Right ventricle myocardium superior (tissue), 1 donor: ENCODE results near the gene USF2. TPM values are rescaled to one million over a fixed set of nuclear protein-coding genes. Genes with fewer than 3 reads are reported as not detected.
A peak's percentile ranks its signal among the peaks of the same experiment; 100 is the strongest.
"Not testable (repeated sequence)": the region's sequence is repeated elsewhere in the genome, so short reads cannot be mapped to it uniquely, and the experiment has no call there.

Experiments
- ATAC-seq: fragments of 200-7000 bp; cut with Tn5 transposase; one replicate; pipeline ENCODE4 v1.9.1; 2020; ENCODE audit warnings: mild to moderate bottlenecking; ENCODE audit not compliant: poor library complexity
- DNase-seq: peaks from one replicate; pipeline ENCODE4 v3.0.0-alpha.2; 2020
- intact Hi-C: fragments of 100-400 bp; cut with DNase I; formaldehyde crosslinking; loops from one replicate; pipeline ENCODE4 v1.11.2; 2022
- total RNA-seq: library from RNA; stranded (reverse); fragmentation: NEBNext Ultra II Directional; extraction: Animal tissue kit (Norgen Biotek cat#: 25700); gene quantifications from one replicate; pipeline ENCODE4 v1.2.1, GENCODE V29; 2021
- donor health status: DM: no; HTN: yes; CAD: no; lungs with severe emphysema.

Gene USF2
- total RNA-seq, 1 donor from 2014 or later: 141 TPM

- DNase-seq, ATAC-seq, intact Hi-C loops: not testable (repeated sequence)
Measured at GRCh38 chr19:35239597-35239996, 29.2 kb upstream of the USF2 start.

- DNase-seq: no peak
- intact Hi-C loops: no loop called here
- no peak for ATAC-seq
Measured at GRCh38 chr19:35240327-35240726, 28.4 kb upstream of the USF2 start.

GRCh38 chr19:35241417-35241816 lies 27.3 kb upstream of the USF2 start:
- intact Hi-C loops: no loop called here
- no peak for ATAC-seq
- DNase-seq: no peak

- intact Hi-C loops: no loop called here
- no peak for DNase-seq
- no peak for ATAC-seq
Measured at GRCh38 chr19:35246466-35247092, 22.2 kb upstream of the USF2 start.

GRCh38 chr19:35247526-35248309 lies 21.0 kb upstream of the USF2 start:
- ATAC-seq: peak; percentile 69
- no peak for DNase-seq
- intact Hi-C loops: no loop called here

- DNase-seq: no peak
- intact Hi-C loops: no loop called here
- ATAC-seq: peak; percentile 81
Measured at GRCh38 chr19:35248310-35249145, 20.2 kb upstream of the USF2 start, which contains the start of gene LSR. Gene LSR (plus strand): TSS chr19:35249002. CDS start chr19:35249023, 21 bp downstream.

- intact Hi-C loops: no loop called here
- no peak for ATAC-seq
- DNase-seq: no peak
Measured at GRCh38 chr19:35249146-35249847, 19.5 kb upstream of the USF2 start.

- DNase-seq (no peak), ATAC-seq (no peak)
- intact Hi-C loops: no loop called here
Measured at GRCh38 chr19:35249848-35250711, 18.7 kb upstream of the USF2 start.

GRCh38 chr19:35251456-35251855 lies 17.3 kb upstream of the USF2 start:
- intact Hi-C loops: no loop called here
- no peak for DNase-seq
- ATAC-seq: no peak

GRCh38 chr19:35253316-35254286 lies 15.2 kb upstream of the USF2 start:
- DNase-seq (no peak), ATAC-seq (no peak)
- intact Hi-C loops: no loop called here

- DNase-seq (no peak), ATAC-seq (no peak)
- intact Hi-C loops: no loop called here
Measured at GRCh38 chr19:35254341-35255297, 14.1 kb upstream of the USF2 start.

GRCh38 chr19:35256566-35256965 lies 12.2 kb upstream of the USF2 start:
- no peak for DNase-seq
- intact Hi-C loops: no loop called here
- ATAC-seq: no peak

- DNase-seq (no peak), ATAC-seq (no peak)
- intact Hi-C loops: no loop called here
Measured at GRCh38 chr19:35257113-35257461, 11.7 kb upstream of the USF2 start.

- intact Hi-C loops: loop anchor here (5.0 kb wide), 1 partner anchor 118 kb away; the partner anchor contains the start of gene FXYD7
- no peak for ATAC-seq
- DNase-seq: no peak
Measured at GRCh38 chr19:35260694-35261304, 8.0 kb upstream of the USF2 start.

GRCh38 chr19:35261356-35262100 lies 7.2 kb upstream of the USF2 start:
- DNase-seq: no peak
- intact Hi-C loops: loop anchor here (5.0 kb wide), 1 partner anchor 119 kb away; the partner anchor contains the start of gene FXYD7
- ATAC-seq: no peak
